ENCODE results near the gene DYNLT1.
"Not testable (repeated sequence)": the region's sequence is repeated elsewhere in the genome, so short reads cannot be mapped to it uniquely, and the experiment has no call there.

The DYNLT1 gene

DNA sequence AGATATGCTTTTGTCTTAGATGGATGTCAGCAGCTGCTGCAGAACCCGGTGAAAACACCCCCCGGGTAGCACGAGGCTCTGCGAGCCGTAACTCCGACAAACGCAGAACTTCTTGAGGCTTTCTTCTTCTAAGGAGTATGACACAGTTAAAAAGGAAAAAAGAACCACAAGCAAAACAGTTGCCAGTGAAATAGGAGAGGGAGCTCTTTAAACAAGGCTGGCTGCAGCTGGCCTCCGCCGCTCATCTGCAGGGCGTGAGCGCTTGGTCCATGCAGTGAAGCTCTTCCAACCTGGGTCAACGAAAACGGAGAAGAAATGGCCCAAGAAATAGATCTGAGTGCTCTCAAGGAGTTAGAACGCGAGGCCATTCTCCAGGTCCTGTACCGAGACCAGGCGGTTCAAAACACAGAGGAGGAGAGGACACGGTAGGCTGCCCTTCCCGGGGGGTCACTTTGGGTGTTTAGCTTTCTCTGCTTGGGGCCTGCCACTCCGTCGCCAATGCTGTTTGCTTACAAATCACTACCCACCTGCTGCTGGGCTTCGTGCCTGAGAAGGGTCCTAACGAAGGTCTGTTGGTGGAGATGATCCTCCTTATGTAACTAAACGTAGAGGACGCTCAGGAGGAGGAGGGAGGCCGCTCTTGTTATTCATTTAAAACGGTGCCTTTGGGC is 18.5 kb upstream of the DYNLT1 start:
- no peak overlapping the region for H3K4me3 ChIP-seq (ENCODE audit: low read depth, low read length)
- DNase-seq (ENCODE audit: low read depth), result no peak

DNA sequence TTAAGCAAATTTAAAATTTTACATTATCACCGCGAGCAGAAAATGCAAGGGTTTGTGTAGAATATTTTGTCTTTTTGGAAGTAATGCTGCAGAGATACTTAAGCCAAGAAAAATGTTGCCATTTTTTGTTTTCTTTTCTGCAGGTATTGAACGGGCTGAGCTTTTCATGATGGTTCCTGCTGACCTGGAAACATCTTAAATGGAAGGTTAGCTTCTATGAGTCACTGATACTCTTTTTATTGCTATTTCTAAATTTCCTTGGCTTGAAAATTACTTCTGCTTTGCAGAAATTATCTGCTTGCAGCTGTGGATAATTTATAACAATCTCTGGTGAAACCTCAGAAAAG is 18.0 kb upstream of the DYNLT1 start:
- TF ChIP-seq, protein P1, sequence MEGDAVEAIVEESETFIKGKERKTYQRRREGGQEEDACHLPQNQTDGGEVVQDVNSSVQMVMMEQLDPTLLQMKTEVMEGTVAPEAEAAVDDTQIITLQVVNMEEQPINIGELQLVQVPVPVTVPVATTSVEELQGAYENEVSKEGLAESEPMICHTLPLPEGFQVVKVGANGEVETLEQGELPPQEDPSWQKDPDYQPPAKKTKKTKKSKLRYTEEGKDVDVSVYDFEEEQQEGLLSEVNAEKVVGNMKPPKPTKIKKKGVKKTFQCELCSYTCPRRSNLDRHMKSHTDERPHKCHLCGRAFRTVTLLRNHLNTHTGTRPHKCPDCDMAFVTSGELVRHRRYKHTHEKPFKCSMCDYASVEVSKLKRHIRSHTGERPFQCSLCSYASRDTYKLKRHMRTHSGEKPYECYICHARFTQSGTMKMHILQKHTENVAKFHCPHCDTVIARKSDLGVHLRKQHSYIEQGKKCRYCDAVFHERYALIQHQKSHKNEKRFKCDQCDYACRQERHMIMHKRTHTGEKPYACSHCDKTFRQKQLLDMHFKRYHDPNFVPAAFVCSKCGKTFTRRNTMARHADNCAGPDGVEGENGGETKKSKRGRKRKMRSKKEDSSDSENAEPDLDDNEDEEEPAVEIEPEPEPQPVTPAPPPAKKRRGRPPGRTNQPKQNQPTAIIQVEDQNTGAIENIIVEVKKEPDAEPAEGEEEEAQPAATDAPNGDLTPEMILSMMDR (IDR thresholded peaks at IDR 0.05; ENCODE audit: insufficient read depth, low read depth, low read length, missing control alignments), result no peak
- DNase-seq (ENCODE audit: low read depth), result no peak

More for the DNA sequence above, 18.5 kb upstream of the DYNLT1 start:
- TF ChIP-seq, protein P1 (IDR thresholded peaks at IDR 0.05; ENCODE audit: insufficient read depth, low read depth, low read length, missing control alignments), result no peak

DNA sequence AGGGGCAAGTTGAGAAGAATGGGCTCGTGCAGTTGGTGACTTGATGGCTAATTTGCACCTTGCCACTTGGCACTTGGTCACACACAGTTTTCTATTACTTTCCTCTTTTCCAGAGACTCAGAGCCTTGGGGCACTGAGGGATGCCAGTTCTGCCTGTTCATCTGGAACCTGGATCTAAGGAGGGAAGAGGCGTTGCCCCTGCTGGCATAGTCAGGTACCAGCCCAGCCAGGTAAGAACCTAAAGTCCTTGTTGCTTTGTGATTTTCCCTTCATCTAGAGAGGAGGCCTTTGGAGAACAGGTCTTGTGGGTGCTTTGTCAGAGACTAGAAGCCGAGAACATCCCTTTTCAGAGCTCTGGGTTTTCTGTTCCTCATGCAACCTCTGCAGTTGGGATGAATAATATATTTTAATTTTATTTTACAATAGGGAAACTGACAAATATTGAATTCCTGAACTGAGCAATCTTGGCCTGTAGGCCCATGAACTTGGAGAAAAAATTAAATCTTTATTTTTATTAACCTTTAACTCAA is 16.7 kb upstream of the DYNLT1 start:
- TF ChIP-seq, protein P1 (IDR thresholded peaks at IDR 0.05; ENCODE audit: insufficient read depth, low read depth, low read length, missing control alignments), result no peak
- H3K4me3 ChIP-seq (ENCODE audit: low read depth, low read length), result no peak overlapping the region
- DNase-seq (ENCODE audit: low read depth), result no peak

More for the DNA sequence above, 18.0 kb upstream of the DYNLT1 start:
- no peak overlapping the region for H3K4me3 ChIP-seq (ENCODE audit: low read depth, low read length)

DNA sequence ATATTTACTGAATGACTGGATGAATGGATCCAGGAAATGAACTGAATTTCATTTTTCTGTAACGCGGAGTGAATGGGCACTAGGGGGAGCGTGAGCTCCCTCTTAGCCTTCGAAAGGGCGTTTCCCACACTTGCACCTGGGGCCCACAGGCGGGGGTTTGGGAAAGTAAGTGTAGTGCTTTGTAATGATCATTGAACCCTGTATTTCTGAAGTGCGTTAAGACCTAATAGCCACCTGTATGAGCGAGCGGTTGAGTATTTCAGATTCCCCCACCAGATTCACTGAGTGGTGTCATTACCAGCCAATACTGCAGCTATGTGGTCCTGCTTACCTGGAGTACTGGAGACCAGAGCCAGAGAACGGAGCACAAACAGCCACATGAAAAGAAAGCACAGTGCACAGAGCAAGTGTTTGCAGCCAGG is 15.8 kb upstream of the DYNLT1 start:
- TF ChIP-seq, protein P1 (IDR thresholded peaks at IDR 0.05; ENCODE audit: insufficient read depth, low read depth, low read length, missing control alignments), result peak; percentile 42
- H3K4me3 ChIP-seq (ENCODE audit: low read depth, low read length), result no peak overlapping the region
- DNase-seq (ENCODE audit: low read depth), result peak; percentile 59

DNA sequence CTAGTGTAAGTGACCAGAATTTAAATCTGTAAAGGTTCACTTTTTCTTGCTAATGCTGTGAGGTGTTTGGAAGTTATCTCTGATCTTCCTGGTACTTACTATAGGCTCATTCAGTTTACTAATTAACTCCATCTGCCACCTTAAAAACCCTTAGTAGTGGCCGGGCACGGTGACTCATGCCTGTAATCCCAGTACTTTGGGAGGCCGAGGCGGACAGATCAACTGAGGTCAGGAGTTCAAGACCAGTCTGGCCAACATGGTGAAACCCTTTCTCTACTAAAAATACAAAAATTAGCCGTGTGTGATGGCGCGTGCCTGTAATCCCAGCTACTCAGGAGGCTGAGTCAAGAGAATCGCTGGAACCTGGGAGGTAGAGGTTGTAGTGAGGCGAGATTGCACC is 12.4 kb upstream of the DYNLT1 start:
- not testable (repeated sequence) for H3K4me3 ChIP-seq (ENCODE audit: low read depth, low read length); DNase-seq (ENCODE audit: low read depth)

DNA sequence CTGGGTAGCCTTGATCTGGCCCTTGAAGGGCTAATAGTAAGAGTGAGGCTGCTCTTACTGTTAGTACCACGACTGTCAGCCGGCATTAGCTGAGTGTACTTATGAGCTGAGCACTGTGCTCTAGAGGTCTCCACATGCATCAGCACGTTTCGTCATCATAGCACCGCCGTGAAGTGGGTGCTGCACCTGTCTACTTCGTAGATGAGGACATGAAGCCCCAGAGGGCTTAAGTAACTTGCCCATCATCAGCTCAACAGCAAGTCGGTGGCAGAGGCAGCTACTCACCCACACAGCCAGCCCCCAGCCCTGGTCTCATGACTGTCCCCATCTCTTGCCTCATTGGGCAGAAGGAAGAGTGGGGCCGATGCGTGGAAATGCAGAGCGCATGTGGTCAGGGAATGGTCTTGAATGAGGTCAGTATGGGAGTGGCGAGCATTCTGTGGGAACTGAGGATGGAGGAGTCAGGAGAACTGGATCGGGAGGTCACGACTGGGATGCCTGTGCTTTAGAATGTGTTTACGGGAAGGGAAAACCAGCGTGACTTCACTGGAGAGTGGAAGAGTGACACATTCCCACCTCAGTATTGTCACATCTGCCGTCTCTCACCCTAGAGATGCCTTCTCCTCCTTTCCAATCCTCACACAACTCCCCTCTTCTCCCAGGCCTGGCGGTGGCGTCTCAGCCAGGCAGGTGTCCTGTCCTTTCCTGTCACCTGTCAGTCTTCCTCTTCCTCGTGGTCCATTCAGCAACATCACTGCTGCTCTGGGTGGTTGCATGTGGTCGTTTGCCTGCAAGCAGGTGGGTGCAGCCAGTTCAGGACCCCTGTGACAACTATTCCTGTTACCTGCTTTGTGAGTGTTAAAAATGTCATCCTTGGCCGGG is 11.3 kb upstream of the DYNLT1 start:
- H3K4me3 ChIP-seq (ENCODE audit: low read depth, low read length), result no peak overlapping the region
- TF ChIP-seq, protein P1 (IDR thresholded peaks at IDR 0.05; ENCODE audit: insufficient read depth, low read depth, low read length, missing control alignments), result no peak
- DNase-seq (ENCODE audit: low read depth), result no peak

DNA sequence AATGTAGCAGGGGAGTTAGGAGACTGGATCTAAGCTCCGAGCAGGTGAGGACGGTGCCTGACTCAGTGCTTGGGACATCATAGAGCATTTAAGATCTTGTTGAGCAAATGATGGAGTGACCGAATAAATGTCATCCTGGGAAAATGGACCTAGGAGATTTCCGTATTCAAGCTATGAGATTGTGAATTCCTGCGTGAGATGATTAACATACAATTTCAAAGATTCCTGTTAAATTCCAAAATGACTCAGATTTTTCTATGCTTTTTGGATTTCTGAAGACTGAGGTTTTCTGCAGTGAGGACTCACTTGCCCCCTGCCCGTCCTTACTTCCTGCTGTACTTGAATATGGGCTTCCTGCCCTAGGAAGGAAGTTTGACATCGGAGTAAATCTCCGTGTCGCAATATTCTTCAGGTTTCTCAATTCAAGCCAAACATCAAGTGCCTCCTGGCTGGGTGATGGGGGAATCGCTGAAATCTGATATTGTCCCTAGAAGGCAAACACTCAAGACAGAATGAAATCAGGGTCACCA is 10.5 kb upstream of the DYNLT1 start:
- DNase-seq (ENCODE audit: low read depth), result no peak
- H3K4me3 ChIP-seq (ENCODE audit: low read depth, low read length), result no peak overlapping the region

More for the DNA sequence above, 10.5 kb upstream of the DYNLT1 start:
- TF ChIP-seq, protein P1 (IDR thresholded peaks at IDR 0.05; ENCODE audit: insufficient read depth, low read depth, low read length, missing control alignments), result no peak

All from GM12865 (cell line).